DOHH2 (cell line): ENCODE results near the gene HMCN2.

Source experiments
- CTCF ChIP-seq: fragments of 200-600 bp; sonication (generic); IDR thresholded peaks from one replicate; pipeline ENCODE4 v1.5.1; 2014; ENCODE audit warnings: antibody characterized with exemption, mild to moderate bottlenecking, low read depth, low read length; ENCODE audit not compliant: poor library complexity, severe bottlenecking
- EZH2phosphoT487 ChIP-seq: fragments of 200-600 bp; sonication (generic); IDR thresholded peaks from 2 replicates; pipeline ENCODE4 v1.6.1; 2017; ENCODE audit warnings: borderline replicate concordance, mild to moderate bottlenecking, antibody characterized with exemption, low read length, moderate library complexity, mixed read lengths

- TF ChIP-seq CTCF: no peak
- TF ChIP-seq EZH2phosphoT487: no peak
Observed at GRCh38 chr9:130414910-130415746, 149.6 kb downstream of the HMCN2 start.
